Erythroblast (primary cell): ENCODE results near the gene ATAT1.

Experiments used
- DNase-seq, 2 experiments: peaks; one replicate each; lab custom pipeline; 2025; lab: John Stamatoyannopoulos, UW
- GATA1 ChIP-seq: IDR thresholded peaks from 2 replicates; pipeline ENCODE4 v1.6.1; 2011; ENCODE audit warnings: low read depth, mild to moderate bottlenecking, control low read depth, low read length, moderate library complexity
- POLR2A ChIP-seq: IDR thresholded peaks from 2 replicates; pipeline ENCODE4 v1.6.1; 2011; ENCODE audit warnings: mild to moderate bottlenecking, low read length

Gene ATAT1

DNA sequence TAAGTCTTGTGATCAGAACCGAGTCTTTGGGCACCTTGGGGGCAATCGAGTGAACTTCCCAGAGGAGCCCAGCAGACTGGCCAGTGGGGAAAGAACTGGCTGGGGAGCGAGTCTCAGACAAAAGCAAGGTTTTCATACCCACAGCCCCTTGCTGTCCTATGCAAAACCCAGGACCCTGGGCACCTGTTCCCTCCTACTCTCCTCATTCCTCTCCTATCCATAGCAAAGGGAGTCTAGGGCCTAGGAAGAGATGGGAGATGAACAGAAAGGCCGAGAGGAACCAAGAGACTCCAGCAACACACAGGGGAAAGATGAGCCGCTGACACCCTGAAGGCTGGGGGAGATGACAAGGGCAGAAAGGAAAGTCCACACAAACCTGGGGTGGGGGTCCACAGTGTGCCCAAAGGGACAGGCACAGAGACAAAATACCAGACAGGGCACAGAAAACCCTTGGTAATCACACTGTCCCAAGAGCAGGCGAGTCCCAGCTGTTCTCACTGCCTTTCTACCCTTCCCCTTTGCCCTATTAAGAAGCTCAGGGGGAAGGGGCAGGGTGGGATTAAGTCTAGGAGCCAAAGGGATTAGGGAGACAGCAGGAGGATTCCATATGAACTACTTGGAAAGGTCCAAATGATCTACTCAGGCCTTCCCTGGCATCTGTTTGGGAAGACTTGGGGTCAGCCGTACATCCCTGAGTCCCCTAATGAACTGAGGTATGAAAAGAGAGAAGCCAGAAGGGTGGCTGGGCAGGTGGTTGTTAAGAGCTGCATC lies 53.3 kb downstream of the ATAT1 start:
- no peak for TF ChIP-seq POLR2A
- no peak for TF ChIP-seq GATA1
- no peak for DNase-seq

DNA sequence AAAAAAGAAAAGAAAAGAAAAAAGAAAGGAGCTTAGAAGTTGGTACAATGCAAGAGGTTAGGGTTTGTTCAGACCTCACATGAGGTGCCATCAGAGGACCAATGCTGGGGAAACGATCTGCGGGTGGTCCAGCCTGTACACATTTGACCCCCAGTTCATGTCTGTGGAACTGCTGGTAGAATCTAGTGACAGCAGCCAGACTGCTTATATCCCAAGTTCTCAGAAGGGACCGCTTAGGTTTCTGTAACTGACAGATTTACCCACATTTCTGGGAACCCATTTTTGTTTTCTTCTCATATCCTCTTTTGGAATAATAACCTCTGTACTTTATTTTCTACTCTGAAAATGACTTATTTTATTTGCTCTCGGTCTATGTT lies 55.1 kb downstream of the ATAT1 start:
- DNase-seq = no peak
- TF ChIP-seq POLR2A = no peak
- no peak for TF ChIP-seq GATA1

DNA sequence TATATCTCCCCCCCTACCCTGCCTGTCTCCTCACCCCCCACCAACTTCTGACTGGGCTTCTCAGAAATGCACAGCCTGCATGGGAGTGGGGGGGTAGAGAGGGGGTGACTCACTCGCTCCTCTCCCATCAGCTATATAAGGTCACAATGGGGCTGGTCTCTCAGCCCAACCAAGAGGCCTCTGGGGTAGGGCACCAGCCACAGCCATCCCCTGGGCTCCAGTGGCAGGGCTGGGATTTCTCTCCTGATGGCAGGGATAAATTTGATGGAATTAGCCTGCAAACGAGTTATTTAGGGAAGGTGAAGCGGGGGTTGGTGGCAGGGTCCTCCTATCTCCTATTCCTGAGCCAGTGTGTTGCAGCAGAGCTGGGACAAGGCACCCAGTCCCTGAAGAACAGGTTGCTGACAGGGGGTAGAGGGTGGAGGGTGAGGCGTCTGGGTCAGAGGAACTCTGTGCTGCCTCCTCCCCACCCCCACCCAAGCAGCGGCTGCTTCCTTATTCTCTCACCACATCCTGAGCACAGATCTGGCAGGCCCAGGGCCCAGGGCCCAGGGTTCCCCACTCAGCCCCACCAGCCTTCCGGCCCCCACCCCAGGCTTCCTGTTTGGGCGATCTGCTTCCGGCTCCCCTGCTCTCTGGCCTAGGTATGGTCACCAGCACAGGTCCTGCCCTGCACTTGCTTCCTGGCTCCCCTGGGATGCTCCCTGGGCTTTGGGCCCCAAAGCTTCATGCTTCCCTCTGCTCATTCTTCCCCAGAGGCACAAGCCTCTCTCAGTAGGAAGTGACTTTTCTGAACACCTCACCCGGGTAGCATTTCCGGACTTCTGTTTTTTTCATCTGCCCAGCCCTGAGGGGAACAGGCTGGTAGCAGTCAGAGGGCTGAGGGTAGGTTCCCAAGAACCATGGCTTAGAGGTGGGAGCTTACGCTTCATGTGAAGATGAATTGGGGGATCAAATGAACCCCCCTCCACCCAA lies 55.8 kb downstream of the ATAT1 start:
- TF ChIP-seq GATA1 = no peak
- peak; percentile 26 for TF ChIP-seq POLR2A
- DNase-seq = peak in 1 of 2 experiments; percentile 30

DNA sequence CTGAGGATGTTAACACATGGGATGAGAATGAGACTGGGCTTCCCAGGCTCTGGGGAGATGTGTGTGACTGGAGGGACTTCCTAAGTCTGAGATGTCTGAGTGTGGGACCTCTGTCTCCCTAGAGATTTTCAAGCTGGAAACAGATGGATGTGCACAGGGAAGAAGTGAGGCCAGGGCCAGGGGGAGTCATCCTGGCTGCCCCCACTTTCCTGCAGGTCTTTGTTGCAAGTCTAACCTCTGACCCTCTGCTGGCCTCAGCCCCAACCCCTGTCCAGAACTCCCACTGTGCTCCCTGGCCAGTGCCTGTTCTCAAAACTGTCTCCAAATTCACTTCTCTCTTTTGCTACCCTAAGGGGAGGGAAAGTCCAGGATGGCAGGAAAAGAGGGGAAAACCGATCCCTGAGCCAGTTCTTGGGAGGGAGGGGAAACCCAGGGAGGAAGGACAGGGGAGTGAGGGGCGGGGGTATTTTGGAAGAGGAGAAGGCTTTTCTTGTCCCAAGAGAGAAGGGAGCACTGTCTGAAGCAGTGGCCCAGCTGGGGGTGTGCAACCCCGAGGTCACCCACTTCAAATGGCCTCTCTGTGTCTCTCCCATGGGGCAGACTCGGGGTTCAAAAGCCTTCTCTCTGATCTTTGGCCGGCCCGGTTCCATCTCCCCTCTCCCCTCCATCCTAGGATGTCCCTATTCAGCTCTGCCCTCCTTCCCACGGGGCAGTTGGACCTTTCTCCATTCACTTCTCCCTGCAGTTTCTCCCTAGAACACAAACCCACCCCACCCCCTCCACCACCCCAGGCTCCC lies 56.7 kb downstream of the ATAT1 start:
- no peak for DNase-seq
- TF ChIP-seq GATA1 = no peak

DNA sequence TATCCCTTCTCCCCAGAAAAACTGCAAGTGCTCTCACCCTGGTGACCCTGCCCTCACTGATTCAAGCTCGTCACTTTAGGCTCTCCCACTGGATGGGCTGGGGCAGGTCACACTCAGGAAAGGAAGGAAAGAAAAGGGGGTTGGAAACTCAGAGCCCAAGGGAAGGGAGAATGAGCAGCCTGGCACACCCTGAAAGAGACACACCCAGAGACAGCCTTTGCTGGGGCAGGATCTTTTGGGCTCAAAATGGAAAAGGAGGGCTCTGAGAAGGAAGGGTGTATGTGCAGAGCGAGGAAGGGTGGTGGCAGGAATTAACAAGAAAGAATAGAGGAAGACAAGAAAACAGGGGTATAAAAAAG lies 57.3 kb downstream of the ATAT1 start:
- TF ChIP-seq GATA1 = no peak
- TF ChIP-seq POLR2A = no peak
- no peak for DNase-seq

DNA sequence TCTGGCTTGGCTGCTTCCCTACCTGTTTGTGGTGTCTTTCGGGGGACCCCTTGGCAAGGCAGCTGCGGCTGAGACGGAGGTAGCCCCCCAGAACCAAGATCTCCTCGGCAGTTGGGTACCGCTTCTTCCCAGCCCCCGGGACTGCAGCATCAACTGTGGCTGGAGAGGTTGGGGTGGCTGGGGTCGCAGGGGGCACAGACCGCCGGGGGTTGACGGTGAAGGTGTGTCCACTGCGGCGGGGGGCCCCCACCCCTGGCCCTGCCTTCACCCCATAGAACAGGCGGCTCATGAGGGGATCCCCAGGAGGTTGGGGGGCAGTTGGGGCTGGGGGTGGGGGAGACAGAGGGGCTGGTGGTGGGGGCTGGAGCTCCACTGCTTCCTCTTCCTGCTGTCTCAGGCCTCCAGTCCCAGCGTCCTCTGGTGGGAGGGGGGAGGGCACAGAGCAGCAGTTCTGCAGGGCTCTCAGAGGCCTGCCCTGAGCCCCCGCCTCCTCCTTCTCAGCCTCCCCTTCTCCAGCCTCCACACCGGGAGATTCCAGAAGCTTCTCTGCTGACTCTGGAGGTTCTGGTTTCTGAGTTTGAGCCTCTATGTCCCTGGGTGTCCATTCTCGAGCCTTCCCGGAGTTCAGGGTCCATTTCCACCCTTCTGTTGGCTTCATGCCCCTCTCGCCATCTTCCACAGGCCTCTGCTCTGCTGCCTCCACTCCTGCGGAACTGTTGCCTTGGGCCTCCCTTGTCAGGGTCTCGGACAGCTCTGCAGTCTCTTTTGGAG lies 57.9 kb downstream of the ATAT1 start:
- DNase-seq = no peak
- TF ChIP-seq POLR2A (no peak), GATA1 (no peak)

DNA sequence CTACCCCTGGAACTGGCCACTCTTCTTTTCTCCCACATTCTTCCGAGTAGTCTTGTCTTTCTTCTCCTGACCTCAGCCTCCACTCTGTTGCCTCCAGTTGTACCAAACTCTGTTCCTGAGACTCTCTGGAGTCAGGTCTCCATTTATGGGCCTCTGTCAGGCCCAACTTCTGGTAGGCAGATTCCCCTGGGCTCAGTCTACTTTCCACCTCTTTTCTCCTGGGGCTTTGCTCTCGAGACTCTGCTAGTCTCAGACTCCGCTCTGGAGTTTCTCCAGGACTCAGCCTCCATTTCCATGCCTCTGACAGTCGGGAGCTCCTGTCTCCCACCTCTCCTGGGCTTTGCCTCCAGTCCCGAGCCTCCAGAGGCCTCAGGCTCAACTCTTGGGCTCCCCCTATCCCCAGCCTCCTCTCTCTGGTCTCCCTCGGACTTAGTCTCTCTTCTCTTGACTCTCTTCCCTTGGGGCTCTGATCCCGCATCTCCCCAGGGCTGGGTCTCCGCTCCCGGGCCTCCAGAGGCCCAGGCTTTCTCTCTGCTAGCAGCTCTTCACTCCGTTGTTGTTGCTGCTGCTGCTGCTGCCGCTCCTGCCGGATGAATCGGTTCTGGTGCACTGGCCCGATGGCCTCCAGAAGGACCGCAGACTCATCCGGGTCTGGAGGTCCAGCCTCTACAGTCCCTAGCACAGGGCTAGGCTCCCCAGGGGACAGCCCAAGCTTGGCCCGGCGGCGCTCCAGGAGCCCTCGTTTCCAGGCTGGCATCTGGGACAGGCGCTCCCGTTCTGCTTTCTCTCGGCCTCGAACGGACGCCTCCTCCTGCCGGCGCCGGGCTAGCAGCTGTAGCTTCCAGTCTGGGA lies 58.7 kb downstream of the ATAT1 start:
- no peak for TF ChIP-seq GATA1
- TF ChIP-seq POLR2A = no peak
- DNase-seq = no peak

DNA sequence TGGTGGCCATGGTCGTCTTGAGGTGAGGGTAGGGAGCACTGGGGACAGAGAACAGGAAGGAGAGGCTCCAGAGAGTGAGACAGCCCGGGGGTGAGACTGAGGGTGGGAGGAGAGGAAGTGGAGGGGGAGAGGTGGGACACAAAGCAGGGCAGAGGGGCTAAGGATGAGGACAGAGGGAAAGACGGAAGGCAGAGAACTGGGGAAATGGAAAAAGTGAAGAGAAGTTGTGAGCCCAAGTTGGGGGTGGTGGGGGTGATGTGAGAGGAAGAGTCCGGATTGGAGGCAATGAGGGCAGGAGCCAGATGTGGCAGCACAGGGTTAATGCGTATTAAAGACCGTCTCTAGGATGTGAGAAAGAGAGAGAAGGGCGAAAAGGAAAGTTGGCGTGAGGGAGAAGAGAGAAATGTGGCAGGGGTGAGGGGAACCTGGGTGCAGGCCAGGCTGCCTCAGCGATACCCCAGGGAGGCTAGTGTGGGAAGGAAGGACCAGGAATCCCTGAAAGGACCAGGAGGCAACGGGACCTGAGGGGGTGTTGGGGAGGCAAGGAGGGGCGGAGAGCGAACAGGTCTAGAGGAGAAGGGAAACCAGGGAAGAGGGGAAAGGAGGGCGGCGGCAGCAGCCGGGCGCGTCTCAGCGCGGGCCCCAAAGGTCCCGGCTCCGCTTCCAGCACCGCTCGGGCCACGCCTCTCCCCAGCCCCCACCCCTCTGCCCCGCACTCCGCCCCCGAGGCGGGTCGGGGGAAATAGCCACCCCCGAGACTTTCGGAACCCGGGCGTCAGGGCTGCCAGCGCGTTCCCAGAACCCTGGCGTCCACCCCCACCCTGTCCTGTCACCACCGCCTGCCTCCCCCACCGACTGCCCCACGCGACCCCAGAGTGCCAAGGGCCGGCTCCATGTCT lies 59.6 kb downstream of the ATAT1 start, which contains the start of gene PPP1R18:
Gene PPP1R18, minus strand, starts transcription at position 637 of the 899 bp plus-strand sequence. Its CDS starts 627 bp downstream, at position 10.
- TF ChIP-seq POLR2A = no peak
- TF ChIP-seq GATA1 = no peak

DNA sequence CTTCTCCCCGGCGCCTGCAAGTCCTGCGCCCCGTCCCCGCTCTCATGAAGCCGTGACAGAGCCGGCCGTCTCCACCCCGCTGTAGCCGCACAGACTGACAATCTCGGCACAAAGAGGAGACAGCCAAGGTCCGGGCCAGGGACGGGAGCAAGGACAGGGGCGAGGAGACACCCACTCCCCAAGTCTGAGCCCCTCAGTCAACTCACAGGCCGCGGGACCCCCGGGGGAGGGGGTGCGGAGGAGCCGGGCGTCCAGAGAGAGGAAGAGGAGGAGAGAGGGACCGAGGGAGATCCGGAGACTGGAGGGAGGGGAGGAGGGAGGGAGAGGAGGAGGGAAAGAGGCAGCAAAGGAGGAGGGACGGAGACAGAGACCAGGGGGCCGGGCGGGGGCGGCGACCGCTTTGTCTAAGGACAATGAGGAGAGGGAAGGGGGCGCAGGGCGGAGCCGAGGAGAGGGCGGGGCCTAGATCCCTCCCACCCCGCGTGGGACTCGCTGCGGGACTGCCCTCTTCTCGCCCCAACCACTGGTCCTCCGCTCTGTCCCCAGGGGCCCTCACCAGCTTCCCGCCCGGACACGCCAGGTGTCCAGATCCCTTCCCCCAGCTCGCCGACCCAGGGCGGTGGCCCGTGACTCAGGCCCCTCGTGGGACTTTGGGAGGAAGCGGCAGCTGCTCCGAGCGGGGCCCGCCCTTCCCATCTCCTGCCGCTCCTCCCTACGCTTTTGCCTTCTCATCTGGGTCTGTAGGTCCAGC lies 60.4 kb downstream of the ATAT1 start:
- peak; percentile 51 to 81 for DNase-seq
- TF ChIP-seq POLR2A (peak; percentile 33), GATA1 (no peak)

More for the DNA sequence above, 59.6 kb downstream of the ATAT1 start, which contains the start of gene PPP1R18:
- DNase-seq = peak in 1 of 2 experiments; percentile 59
